Measurements from ENCODE around the gene SYNJ2.
A peak's percentile ranks its signal among the peaks of the same experiment; 100 is the strongest.

Gene SYNJ2

GRCh38 chr6:158030380-158031300 lies 49.0 kb downstream of the SYNJ2 start:
- FAIRE-seq, result no peak

DNA sequence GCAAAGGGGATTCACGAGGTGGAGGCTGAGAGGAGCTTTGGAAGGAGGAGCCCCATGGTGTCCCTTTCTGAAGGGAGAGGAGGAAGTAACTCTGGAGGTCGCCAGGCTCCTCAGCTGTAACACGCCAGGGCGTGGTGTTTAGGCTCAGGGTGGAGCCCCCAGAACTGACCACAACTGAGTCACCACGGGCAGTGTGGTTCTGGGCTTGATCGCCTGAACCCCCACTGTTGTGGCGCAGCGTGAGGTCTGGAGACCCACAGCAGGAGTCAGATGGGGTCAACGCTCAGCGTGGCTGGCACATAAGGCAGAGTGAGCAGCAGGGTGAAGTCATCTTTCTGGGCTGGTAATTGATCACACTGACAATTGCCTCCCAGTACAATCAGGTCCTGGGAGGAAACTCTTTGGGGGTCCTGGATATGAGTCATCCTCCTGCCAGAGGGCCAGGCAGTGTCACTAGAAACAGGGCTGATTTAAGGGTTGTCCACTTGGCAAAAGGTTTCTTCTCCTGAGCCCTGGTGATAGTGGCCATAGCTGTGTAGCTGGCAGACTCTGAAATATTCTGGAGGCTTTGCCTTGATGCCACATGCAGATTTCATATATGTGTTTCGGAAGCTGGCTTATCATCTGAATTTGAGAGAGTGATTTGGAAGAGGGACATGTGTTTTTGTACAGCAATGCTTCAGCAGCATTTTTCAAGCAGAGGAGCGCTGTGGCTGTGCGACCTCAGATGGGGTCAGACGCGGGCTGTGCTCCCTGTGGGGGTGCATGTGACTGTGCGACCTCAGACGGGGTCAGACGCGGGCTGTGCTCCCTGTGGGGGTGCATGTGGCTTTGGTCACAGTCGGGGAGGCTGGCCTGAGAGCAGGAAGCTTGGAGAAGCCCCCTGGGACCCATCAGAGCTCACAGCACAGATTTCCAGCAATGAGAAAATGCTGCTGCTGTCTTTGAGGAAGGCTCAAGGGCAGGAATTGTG lies 50.0 kb downstream of the SYNJ2 start:
- no peak for FAIRE-seq

DNA sequence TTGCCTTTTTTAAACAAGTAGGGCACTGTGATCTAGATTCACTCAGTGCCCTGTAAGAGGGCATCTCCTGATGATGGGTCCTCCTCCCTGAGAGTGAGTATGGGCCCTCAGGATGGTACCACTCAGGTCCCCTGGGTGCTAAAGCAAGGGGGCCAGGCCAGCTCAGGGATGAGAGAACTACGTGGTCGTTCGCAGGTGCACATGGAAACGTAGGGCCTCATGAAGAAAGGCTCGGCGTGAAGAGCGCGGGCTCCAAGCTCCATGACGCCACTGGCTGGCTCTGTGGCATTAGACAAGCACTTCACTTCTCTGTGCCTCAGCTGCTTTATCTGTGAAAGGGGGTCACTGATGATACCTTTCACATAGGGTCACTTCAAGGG lies 50.7 kb downstream of the SYNJ2 start:
- FAIRE-seq, result no peak

GRCh38 chr6:158033077-158033750 lies 51.6 kb downstream of the SYNJ2 start:
- no peak for FAIRE-seq

DNA sequence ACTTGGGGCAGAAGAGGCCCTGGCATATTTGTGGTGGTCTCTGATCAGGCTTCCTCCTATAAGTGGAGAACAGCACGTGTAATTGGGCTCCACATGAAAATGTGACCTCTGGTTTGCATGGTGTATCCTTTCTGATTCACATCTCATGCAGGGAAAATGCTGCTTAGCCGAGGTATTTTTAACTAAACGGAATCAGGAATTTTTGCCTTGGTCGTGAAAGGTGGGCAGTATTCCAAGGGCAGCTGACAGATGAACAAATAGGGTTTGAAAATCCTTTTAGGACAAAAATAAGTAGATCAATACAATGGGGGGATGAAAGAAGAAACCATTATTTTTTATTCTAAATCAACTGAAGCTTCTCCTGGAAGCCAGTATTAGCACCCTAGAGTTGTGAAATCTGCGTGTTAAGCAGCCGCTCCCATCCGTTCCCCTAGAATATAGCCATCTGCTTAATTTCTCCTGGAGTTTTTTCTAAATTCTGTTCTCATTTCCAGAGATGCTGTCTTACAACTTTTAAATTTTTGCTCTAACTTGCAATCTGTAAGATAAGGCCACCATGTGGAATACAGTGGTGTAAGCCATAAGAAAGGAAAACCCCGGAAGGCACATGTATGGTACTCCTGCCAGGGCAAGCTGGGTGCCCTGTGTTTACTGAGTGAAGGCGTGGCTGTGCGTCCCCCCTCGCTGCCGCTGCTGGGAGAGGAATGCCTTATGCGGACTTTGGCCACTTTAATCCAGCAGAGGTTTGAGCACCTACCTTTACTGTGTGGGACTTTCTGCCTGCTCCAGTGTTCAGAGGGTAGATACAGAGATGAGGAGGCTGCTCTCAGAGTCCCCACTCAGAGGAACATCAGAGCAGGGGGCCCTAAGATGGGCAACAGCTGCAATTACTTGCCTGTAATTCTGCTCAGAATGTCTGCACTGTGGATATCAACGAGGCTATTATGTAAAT lies 52.4 kb downstream of the SYNJ2 start:
- no peak for FAIRE-seq

DNA sequence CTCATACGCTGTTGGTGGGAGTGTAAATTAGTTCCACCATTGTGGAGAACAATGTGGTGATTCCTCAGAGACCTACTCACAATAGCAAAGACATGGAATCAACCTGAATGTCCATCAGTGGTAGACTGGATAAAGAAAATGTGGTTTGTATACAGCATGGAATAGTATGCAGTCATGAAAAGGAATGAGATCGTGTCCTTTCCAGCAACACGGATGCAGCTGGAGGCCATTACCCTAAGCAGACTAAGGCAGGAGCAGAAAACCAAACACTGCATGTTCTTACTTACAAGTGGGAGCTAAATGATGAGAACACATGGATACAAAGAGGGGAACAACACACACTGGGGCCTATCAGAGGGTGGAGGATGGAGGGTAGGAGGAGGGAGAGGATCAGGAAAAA lies 54.6 kb downstream of the SYNJ2 start:
- no peak for FAIRE-seq

GRCh38 chr6:158037021-158037420 lies 55.4 kb downstream of the SYNJ2 start:
- FAIRE-seq, result no peak

GRCh38 chr6:158037771-158038170 lies 56.1 kb downstream of the SYNJ2 start:
- no peak for FAIRE-seq

DNA sequence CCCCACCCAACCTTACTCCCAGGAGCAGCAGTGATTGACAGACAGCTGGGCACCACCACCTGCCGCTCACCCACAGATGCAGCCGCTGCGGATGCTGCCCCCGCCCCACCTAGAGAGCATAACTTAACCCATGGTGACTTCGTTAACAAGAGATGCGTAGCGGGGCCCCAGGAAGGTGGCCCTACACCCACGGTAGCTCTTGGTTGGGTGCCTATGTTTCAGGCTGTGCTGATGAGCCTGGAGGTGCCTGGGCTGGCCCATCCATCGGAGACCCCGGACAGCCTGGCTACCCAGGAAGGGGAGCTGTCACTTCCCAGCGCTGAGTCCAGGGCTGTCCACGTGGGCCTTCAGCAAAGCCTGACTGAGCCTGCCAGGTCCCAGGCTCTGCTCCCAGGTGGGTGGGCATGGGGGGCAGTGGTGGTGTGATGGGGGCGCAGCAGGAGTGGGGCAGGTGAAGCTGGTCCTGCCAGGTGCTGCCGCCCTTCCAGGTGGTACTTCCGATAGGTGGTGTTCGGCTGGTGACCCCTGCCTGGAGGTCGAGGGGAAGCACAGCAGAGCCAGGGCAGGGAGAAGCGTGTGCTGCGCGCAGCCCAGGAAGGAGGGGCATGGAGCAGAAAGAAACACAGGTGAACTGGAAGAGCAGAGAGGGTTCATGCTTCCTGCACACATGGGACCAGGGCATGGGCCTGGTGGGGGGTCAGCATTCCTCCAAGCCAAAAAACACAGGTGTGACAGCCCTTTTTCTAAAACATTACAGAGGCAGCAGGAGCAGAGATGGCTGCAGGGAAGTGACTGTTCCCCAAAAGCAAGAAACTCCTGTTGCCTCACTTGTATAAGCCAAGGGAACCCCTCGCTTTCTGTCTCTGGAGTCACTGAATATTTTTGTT lies 56.9 kb downstream of the SYNJ2 start:
- FAIRE-seq, result no peak

- no peak for FAIRE-seq
Measured at GRCh38 chr6:158039178-158039557, 57.5 kb downstream of the SYNJ2 start.

DNA sequence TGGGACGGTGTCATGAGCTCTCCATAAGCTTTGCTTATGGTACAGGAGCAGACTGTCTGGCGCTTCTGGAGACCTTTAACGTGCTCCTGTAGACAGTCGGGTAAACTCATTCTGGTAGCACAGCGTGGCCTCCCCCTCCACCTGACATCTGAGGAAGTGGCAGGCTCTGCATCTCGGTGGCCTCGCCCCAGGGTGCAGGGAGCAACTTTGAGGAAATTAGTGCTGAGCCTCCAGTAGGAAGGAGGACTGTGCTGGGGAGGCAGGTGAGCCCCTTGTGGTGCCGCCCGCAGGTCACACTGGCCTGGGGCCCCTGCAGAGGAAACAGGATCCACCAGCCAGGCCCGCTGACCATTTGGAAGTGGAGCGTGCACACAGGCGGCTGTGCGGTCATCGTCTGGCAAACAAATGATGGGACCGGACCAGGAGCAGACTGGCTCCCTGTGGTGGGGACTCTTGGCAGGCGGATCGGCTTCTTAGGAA lies 57.9 kb downstream of the SYNJ2 start:
- FAIRE-seq, result no peak

DNA sequence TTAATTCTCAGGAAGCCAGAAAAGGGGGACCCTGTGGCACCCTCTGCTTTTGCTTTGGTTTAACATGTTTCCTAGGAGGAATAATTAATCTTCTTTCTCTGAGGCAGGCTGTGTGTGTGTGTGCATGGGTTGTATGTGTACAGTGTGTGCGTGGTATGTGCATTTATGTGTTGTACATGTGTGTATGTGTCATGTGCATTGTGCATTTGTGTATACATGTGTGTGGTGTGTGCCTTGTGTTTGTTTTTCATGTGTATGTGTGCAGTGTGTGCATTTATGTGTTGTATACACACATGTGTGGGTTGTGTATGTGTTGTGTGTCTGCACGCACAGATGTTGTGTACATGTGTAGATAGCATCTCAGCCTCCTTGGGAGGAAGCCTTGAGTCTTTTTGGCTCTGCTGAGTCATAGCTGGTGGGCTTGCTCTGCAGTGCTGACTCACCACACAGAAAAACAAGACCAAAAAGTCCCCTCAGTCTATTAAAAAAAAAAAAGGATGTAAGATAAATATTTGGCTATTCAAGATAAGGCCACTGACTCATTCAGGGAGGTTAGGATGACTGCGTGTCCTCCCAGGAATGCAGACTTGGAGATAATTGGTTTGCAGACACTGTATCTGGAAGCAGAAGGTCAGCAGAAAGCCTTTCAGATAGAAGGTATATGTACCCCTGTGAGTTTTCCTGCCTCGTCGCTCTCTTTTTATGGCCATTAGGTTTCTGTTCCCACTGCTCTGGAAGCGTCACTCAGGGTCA lies 58.6 kb downstream of the SYNJ2 start:
- FAIRE-seq, result peak; percentile 98

GRCh38 chr6:158040804-158041347 lies 59.2 kb downstream of the SYNJ2 start:
- no peak for FAIRE-seq

DNA sequence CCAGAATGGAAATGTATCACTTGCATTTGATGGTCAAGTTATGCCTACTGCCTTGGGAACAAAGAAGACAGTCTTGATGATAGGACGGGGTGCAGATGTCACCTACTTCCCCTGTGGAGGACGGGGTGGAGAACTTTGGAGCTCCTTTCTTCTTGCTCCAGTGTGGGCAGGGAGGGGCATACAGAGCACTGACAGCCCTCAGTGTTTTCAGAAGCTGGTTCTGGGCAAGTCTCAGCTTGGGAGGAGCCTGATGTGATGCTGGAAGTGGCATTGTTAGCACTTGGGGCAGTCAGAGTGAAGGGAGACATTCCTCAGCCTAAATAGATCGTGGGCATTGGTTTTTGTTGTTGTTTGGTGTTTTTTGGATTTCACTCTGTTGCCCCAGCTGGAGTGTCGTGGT lies 59.7 kb downstream of the SYNJ2 start:
- FAIRE-seq, result no peak

DNA sequence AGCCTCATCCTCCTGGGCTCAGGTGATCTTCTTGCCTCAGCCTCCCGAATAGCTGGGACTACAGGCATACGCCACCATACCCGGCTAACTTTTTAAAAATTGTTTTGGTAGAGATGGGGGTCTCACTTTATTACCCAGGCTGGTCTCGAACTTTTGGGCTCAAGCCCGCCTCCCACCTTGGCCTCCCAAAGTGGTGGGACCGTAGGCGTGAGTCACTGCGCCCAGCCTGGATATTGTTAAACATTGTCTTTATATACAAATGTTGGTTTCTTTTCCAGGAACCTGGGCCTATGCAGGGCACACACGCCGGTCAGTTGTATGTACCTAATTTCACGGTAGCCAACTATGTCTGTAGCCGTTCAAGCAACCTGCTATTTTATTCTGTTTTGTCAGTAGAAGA lies 60.1 kb downstream of the SYNJ2 start:
- FAIRE-seq, result no peak

GRCh38 chr6:158042245-158042798 lies 60.7 kb downstream of the SYNJ2 start:
- FAIRE-seq, result no peak

- FAIRE-seq, result no peak
Measured at GRCh38 chr6:158043008-158043407, 61.3 kb downstream of the SYNJ2 start.

DNA sequence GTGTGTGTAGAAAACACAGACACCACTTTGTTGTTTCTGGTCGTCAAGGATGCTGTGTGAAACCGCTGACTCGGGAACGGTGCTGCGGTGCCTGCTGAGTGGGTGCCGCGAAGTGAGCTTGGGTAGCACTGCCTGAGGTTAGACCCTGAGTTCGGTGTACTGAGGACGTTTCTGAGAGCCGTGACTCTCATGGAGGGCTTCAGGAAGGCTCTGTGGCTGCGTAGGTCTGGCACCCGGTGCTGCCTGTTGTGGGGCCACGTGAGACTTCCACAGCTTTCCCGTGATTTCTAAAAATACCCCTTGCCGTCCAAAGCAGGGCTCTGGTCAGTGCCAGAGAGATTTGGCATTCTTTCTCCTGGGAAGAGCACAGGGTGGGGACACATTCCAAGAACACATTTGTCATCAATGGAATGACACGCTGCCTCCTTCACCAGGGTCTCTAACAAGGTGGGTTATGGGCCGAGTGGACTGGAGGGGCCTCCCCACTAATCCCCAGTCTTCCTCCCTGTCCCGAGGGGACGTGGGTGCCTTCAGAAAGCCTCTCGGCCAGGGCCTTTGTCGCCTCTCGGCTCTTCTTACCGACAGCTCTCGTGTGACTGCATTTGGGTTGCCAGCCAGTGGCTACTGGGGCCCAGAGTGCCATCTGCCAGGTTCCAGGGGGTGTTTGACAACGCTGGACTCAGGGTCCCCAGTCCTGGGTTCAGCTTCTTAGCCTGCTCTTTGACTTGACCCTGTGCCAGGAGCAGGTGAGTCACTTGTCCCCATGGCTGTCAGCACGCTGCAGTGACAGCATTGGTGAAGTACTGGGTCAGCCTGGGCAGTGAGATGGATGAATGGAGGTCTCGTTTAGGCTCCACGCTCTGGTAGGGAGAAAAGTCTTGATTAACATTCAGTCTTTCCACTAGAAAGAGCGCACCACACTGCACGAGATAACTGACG lies 62.2 kb downstream of the SYNJ2 start:
- no peak for FAIRE-seq
